Skeletal muscle cell (primary cell): Measurements from ENCODE around the gene DNAJC5.

Source experiments
- DNase-seq: peaks from one replicate; pipeline ENCODE4 v3.0.0-alpha.2; 2010; ENCODE audit warnings: low read depth
- H3K4me3 ChIP-seq: 2 replicates; pipeline ENCODE4 v1.5.1; 2011; ENCODE audit warnings: low read depth, mild to moderate bottlenecking, control low read depth, low read length, moderate library complexity

Gene DNAJC5

DNA sequence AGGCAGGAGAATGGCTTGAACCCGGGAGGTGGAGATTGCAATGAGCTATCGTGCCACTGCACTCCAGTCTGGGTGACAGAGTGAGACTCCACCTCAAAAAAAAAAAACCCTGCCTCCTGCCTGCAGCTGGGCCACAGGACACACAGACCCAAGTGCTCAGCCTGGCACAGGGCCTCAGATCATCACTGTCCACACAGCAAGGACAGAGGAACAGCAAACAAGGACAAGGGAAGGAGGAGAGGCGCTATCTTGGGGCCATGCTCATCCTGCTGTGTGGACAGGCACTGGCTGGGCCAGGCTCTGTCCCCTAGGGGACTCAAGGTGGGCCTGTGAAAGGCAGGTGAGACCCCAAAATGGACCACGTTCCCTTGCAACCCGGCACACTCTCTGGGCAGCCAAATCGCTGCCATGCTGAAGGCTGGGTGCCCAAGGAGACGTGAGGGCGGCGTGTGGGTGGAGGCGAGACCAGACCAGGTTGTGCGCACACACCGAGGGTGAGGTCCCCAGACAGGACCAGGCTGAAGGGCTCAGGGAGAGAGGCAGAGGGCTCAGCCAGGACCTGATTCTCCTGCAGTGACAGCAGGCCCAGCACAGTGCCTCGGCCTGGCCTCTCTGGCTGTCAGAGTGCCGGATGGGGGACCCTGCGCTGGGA is 52.2 kb downstream of the DNAJC5 start:
- DNase-seq: no peak
- H3K4me3 ChIP-seq: no peak overlapping the region

DNA sequence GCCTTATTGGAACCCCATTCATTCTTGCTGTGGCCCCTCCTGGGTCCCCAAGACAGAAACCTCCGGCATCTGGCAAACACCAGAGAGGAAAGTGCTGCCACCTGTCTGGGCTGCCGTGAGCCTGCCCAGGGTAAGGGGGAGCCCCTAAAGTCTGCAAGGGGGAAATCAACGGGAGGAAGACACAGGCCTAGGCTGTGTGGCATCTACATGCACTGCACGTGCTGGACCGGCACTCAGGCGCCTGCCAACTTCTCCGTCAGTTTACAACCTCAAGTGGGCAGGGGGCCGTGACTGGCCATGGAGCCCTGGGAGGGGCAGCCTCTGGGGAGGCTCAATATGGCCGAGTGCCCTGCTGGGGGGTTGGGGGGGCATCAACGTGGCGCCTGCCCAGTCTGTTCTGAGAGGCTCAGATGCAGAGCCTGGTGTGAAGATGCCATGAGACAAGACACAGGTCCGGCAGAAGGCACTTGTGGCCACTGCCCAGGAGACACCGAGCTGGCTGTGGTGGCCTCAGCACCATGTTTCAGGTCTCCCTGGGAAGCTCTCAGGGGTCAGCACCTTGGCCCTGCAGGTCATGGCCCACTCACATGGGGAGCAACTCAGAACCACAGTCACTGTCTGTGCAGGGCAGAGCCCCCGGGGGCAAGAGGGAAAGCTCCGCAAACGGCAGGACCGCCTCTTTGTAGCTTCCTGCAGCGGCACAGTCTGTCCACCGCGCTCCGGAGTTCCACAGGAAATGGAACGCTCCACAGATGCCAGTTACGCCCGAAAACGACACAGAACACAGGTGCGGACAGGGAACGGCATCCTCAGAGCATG is 52.9 kb downstream of the DNAJC5 start:
- no peak for DNase-seq
- no peak overlapping the region for H3K4me3 ChIP-seq

DNA sequence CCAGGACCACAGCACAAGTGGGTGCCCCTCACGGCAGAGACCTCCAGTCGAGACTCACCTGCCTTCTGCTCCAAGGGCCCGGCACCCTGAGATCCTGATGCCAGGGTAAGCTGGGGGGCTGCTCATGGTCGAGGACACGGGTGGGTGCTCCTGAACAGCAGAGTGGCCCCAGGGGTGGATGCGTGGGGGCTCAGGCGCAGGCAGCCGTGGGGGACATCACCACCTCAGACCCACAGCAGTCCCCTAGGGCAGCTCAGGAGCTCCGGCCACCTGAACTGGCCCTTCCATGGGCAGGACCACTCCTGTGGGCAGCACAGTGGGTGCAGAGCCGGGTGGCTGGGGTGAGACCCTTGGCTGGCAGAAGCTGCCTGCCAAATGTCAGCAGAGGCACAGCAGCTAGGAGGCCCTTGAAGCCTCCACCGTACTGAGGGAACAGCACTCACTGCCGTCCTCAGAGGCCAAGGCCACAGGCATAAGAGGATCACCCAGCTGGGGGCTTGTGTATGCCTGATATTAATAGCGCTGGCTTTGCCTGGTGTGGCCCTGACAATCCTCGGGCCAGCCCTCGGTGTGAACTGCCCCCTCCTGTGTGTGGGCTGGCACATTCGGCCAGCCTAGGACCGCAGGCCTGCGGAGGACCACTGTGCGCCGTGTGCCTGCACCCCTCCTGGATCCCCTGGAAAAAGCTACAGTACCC is 55.9 kb downstream of the DNAJC5 start:
- DNase-seq: no peak
- H3K4me3 ChIP-seq: no peak overlapping the region

DNA sequence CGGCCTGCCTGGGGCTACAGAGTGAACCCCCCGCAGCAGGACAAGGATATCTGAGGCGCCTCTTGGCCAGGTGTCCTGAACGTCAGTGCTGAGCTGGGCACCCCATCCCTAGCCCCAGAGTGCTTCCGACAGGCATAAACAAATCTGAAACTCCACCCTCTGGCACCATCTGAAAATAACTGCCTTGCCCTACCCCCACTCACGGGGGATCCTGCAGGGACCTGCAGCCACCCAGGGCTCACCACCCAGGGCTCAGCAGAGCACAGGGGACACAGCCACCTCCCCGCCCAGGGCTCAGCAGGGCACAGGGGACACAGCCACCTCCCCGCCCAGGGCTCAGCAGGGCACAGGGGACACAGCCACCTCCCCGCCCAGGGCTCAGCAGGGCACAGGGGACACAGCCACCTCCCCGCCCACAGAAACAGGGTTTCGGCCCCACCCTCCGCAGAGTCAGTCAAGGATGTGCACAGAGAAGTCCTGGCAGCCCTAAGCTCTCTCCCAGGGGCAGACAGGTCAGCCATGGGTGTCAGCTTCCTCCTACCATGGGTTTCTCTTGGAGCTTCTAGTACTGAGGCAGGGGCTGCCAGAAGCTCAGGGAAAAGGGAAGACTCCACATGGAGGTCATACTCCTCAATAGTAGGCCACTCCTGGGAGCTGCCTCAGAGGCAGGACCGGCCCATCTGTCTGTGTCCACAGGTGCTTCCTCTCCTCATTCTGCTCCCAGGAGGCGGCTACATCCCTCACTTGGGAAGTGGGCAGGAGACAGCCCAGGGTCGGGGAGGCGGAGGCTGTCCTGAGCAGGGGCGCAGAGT is 56.7 kb downstream of the DNAJC5 start:
- no peak overlapping the region for H3K4me3 ChIP-seq
- DNase-seq: no peak

DNA sequence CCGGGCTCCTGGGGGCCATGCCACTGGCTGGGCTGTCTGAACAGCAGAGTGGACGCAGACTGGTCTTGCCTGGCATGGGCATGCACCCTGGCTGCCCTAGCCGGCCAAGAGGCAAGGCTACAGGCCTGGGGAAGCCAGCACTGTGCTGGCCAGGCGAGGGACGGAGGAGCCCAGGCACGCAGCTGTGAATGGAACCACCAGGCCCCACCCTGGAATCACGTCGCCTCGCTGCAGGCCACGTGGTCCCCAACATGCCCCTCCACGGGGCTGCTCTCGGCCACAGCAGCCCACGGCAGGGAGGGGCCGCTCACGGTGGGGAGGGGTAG is 57.2 kb downstream of the DNAJC5 start:
- DNase-seq: no peak
- no peak overlapping the region for H3K4me3 ChIP-seq

DNA sequence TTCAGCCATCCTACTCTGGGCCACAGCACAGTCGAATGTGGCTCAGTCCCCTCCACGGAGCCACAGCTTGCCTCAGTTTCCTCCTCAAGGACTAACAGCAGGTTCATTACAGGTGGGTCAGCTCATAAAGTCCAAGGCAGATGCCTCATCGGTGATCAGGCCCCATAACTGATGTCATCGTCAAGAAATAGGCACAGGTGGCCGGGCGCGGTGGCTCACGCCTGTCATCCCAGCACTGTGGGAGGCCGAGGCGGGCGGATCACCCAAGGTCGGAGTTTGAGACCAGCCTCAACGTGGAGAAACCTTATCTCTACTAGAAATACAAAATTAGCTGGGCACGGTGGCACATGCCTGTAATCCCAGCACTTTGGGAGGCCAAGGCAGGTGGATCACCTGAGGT is 57.8 kb downstream of the DNAJC5 start:
- no peak overlapping the region for H3K4me3 ChIP-seq
- no peak for DNase-seq

DNA sequence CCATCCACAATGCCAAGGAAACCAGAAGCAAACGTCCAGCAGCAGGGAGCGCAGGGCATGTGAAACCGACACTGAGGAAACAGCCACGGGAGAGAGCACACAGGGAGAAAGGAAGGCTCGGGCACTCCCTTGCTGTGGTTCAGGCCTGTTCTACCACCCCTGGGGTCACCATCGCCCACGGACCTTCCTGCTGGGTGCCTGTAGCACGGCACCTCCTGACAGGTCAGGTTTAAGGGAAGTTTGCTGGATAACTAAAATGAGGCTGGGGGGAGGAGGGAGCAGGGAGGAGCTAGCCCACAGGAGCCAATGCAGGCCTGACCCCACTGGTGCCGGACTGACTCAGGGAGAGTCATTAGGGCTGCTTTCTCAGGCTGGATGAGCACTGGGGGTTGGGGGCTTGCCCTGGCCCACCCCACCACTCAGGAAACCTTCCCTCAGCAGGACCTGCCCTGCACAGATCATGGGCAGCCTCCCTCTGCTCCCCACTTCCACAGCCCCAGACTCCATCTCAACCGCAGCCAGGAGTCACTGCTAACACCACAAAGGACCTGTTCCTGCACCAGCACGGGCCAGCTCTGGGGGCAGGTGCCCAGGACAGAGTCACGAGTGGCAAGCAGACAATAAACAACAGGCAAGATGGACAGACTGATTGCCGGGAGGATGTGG is 59.0 kb downstream of the DNAJC5 start:
- H3K4me3 ChIP-seq: no peak overlapping the region
- DNase-seq: no peak

DNA sequence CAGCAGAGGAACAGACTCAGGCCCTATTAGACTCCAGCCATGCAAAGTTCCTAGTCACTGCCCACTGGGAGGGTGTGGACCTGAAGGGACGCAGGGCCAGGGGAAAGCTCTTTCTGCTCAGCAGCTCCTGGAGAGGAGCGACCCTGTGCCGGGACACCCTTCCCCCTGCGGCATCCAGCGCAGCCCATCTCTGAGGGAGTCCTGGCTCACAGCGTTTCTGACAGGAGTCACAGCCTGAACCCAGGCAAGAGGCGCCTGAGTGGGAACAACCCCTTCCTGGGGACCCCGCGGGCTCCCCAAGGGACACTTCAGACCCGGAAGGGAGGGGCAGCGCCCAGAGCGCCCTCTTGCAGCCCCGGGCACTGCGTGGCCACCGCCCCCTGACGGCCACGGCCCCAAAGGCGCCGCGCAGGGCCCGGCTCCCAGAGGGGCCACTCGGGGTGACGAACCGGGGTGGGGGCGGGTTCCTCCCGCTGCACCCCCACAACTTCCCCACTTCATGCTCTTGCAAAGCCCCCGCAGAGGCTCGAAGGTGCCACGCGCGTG is 60.4 kb downstream of the DNAJC5 start:
- H3K4me3 ChIP-seq: peak overlapping the region; percentile 93
- no peak for DNase-seq

DNA sequence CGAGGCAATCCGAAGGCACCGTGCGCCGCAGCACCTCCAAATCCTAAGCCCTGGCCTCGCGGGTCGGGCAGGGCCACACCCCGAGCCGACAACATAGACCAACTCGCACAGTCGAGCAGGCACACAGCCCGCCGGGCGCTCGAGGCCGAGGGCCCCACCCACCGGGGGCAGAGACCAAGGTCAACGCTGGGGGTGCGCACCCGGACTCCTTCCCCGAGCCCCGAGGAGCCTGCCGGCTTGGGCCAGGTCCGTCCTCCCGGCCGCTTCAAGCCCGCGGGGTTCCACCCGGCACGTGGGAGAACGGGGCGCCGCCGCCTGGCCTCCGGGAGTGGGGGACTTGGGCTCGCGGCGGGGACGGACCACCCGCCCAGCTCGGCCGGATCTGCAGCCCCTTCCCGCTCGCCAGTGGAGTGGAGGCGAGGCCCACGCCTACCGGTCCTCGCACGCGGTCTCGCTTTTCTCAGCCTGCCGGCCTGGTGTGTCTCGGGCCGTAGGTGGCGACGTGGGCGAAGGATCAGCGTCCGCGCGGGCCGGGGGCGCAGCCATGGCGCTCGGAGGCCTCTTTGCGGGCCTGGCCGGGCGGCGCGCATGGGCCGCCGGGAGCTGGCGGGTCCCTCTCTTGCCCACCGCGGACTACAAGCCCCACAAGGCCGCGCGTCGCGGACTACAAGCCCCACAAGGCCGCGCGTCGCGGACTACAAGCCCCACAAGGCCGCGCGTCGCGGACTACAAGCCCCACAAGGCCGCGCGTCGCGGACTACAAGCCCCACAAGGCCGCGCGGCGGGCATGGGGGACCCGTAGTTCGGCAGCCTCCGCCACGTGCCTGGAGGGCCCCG is 61.1 kb downstream of the DNAJC5 start, which contains the start of gene UCKL1:
Gene UCKL1 (minus strand): TSS at position 590 of the 837 bp plus-strand sequence. CDS start 44 bp downstream, at position 546.
- peak within 1 kb of the TSS; percentile 93 for H3K4me3 ChIP-seq
- peak; percentile 76 for DNase-seq

DNA sequence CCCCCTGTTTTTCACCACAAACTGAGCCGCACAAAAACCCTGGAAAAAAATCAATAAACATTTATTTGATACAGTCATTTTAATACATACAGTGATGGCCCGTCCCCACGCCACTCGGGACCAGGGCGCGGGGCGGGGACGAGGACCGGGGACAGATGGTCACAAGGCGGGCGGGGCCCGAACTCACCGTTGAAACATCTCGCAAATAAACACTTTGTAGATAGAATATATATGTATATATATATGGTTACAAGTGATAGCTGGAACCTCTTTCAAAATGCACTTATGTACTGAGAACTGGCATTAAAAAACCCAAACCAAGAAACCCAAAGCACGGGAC is 61.7 kb downstream of the DNAJC5 start:
- no peak for DNase-seq
- peak overlapping the region; percentile 55 for H3K4me3 ChIP-seq

DNA sequence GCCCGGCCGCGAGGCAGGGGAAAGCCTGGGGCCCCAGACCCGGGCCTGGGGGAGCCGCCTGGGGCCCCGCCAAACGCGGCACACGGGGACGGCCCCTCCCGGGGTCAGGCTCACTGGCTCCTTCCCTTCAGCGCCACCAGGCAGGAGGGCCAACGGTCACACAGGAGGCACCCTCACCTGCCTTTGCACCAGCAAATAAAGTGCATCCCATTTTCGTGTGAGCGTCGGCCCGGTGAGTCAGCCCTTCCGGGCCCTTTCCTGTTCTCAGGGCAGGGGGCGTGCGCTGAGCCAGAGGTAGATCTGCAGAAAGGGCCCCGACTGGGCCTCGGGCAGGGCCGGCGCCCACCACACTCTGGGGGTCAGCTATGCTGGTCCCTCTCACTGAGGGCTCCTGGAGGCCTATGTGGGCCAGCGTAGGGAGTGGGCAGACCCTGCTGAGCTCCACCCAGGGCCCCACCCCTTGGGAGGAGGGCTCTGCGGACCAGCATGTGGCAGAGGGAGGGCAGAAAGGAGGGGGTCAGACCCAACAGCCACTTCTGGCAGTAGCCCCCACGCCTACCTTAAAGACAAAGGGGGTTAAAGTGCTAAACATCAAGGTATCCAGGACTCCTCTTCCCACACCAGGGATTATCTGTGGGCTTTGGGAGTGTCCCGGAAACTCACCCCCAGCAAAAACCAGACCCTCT is 62.2 kb downstream of the DNAJC5 start:
- no peak for DNase-seq
- peak overlapping the region; percentile 55 for H3K4me3 ChIP-seq

DNA sequence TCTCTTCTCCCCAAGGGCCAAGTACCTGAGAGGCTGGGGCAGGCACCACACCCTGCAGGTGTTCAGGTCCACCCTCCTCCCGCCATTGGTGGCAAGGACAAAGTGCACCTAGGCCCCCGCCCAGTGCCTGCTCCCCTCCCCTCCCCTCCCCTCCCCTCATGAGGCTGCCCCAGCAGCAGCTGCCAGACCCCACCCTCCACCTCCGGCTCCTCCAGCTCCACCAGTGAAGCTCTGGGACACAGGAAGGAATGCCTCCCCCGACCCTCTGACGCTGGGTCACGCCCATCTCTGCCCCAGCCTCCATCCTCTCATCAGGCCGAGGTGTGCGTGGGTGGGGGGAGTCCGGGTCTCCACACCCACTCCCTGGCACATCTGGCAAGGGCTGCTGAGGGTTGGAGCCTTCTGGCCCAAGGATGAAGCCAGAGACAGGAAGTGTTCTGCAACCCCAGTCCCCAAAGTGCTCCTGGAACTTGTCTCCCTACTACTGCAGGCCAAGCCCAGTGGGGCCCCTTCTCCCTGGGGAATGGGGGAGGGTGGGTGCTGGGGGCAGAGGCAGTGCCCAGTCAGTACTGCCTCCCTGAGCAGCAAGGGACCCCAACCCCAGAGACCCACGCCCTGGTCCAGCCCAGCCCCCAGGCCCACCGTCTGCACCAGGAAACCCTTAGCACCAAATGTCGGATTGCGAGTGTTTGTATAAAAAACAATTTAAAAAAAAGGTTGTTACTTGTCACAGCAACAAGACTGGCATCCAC is 62.9 kb downstream of the DNAJC5 start:
- H3K4me3 ChIP-seq: peak overlapping the region; percentile 55
- no peak for DNase-seq

DNA sequence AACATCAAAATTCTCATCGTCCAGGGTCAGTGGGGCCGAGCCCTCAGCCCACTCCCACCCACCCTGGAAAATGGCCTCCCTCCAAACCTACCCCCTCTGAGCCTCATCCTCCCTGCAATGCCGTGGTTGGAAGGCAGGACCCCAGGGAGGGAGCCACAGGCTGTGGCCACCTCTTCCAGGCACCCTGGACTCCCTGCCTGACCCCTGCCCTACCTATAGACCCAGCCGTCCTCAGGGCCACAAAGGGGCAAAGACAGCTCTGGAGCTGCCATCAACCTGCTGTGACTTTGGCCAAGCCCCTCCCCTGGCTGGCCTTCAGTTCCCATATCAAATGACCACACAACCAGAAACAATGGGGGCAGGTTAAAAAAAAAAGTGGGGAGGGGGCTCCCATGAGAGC is 63.5 kb downstream of the DNAJC5 start:
- no peak for DNase-seq
- H3K4me3 ChIP-seq: no peak overlapping the region

DNA sequence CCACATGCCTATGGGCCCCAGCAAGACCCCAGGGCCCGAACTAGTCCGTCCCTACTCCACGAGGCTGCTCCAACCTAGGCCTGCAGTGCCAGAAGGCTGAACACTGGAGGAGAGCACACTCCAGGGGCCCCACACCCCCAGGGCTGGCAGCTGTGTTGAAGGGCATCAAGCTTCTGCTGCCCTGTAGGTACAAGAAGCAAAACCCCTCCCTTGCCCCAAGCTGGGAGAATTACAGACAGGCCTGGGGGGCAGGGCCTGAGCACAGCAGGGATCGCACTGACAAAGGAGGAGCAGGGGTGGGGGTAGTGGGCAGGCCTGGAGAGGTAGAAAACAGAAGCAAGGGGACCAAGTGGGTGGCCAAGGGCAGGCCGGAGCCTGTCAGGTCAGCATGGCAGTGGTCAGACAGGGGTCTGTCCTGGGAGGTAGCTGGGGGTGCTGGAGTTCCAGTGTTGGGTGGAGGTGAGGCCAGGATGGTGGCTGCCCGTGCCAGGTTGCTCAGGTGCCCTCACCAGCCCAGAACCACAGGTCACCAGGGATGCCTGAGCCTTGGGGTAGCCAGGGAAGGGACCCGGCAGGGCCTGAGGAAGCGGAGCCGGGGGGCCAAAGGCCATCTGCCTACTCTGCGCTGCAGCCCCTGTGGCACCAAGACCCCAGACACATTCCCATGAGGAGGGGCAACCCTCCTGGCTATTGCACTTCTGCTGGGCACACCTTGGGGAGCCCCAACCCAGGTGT is 64.2 kb downstream of the DNAJC5 start:
- H3K4me3 ChIP-seq: no peak overlapping the region

DNA sequence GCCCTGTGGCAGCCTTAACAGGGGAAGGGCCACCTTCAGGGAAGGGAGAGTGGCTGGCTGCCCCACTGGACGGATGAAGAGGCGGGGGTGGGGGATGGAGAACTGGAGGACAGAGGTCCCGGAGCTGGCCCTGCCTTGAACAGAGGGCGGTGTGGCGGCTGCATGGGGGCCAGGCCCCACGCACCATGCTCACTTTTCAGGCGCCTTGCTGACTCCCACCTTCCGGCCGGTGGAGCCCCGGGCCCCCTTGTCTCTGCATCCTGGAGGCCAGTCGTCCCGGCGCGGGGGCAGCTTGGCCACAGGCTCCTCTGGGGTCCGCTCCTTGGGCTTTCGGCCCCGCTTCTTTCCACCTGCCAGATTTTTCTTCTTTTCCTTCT is 64.8 kb downstream of the DNAJC5 start:
- no peak for DNase-seq
- H3K4me3 ChIP-seq: no peak overlapping the region

More for the DNA sequence above, 64.2 kb downstream of the DNAJC5 start:
- DNase-seq: no peak
